ENCODE measurements around the gene RIMBP2. TPM values are rescaled to one million over a fixed set of nuclear protein-coding genes. Genes with fewer than 3 reads are reported as not detected.
"Not testable (repeated sequence)": the region's sequence is repeated elsewhere in the genome, so short reads cannot be mapped to it uniquely, and the experiment has no call there.

RIMBP2 gene
- total RNA-seq, 1 donor from 2014 or later = not detected

GRCh38 chr12:130603396-130603965, 112.6 kb downstream of the RIMBP2 start:
- H3K4me3 Mint-ChIP-seq = no peak overlapping the region
- no peaks in the 10 kb centered on the region for H3K36me3 Mint-ChIP-seq (ENCODE audit: low read depth)
- no peaks in the 10 kb centered on the region for H3K27me3 Mint-ChIP-seq
- intact Hi-C loops (cut with micrococcal nuclease) = no loop called here
- DNase-seq = no peak
- no peaks in the 10 kb centered on the region for H3K9me3 Mint-ChIP-seq
- H3K27ac Mint-ChIP-seq = no peak overlapping the region
- no peaks in the 10 kb centered on the region for H3K4me1 Mint-ChIP-seq

DNA sequence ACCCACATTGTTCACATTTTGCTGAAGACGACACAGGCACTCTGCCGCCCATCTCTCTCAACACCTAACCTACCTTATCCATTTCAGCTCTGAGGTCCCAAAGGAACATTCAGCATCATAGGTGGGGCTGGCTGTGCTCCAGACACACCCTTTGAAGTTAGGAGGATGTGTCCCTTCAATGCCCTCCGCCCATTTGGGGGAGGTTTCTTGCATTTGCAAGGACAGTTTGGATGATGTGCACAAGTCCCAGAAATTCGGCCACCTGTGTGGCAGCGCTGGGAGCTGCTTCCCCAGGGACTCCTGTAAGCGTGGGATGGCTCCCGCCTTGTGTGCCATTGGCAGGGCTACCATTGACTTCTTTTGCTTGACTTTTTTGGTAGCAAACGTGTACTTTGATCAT, 113.8 kb downstream of the RIMBP2 start:
- intact Hi-C loops (cut with micrococcal nuclease) = no loop called here
- H3K4me1 Mint-ChIP-seq = no peaks in the 10 kb centered on the region
- H3K9me3 Mint-ChIP-seq = no peaks in the 10 kb centered on the region
- H3K27me3 Mint-ChIP-seq = no peaks in the 10 kb centered on the region
- no peak overlapping the region for H3K27ac Mint-ChIP-seq
- DNase-seq = no peak
- no peak overlapping the region for H3K4me3 Mint-ChIP-seq
- H3K36me3 Mint-ChIP-seq (ENCODE audit: low read depth) = no peaks in the 10 kb centered on the region

- Mint-ChIP-seq H3K9me3 (no peaks in the 10 kb centered on the region), H3K27ac (no peak overlapping the region), H3K4me1 (no peaks in the 10 kb centered on the region), H3K4me3 (no peak overlapping the region), H3K36me3 (ENCODE audit: low read depth) (no peaks in the 10 kb centered on the region), H3K27me3 (no peaks in the 10 kb centered on the region)
- no peak for DNase-seq
- intact Hi-C loops (cut with micrococcal nuclease) = no loop called here
These were observed 114.8 kb downstream of the RIMBP2 start for GRCh38 chr12:130601327-130601726.

DNA sequence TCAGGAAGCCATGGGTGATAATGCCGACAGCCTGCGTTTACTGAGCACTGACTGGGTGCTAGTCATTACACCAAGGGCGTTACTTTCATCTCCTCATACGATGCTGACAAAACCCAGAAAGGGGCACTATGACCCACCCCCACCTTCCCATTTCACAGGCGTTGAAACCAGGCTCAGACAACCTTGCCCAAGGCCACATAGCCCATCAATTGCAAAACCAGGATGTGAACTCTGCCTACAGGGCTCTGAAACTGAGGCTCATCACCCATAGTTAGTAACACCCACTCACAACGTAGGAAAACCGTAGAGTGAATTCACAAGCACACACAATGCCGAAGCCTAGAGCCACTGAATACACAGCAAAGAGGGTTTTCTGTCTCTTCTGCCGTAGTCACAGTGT, 119.9 kb downstream of the RIMBP2 start:
- Mint-ChIP-seq H3K4me1 (no peaks in the 10 kb centered on the region), H3K36me3 (ENCODE audit: low read depth) (no peaks in the 10 kb centered on the region), H3K27ac (no peak overlapping the region), H3K27me3 (no peaks in the 10 kb centered on the region), H3K4me3 (no peak overlapping the region), H3K9me3 (no peaks in the 10 kb centered on the region)
- intact Hi-C loops (cut with micrococcal nuclease) = no loop called here
- no peak for DNase-seq

DNA sequence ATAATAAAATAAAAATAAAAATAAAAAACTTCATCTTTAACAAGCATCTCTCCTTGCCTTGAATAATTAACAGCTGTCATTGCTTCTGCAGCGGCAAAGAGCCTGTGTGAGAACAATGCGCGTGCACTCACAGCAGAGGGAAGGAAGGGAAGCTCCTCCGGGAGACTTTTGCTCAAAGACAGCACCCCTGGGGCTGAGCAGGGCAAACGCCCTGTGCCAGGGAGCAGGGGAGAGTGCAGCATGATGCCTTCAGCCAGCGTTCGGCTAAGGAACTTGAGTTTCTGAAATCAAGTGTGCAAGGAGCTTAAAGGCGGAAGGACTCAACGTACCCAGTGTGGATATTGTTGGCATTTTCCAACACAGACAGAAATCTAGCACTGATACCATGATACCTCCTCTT, 120.5 kb downstream of the RIMBP2 start:
- no peak for DNase-seq
- Mint-ChIP-seq H3K4me1 (no peaks in the 10 kb centered on the region), H3K36me3 (ENCODE audit: low read depth) (no peaks in the 10 kb centered on the region), H3K4me3 (no peak overlapping the region), H3K27me3 (no peaks in the 10 kb centered on the region), H3K9me3 (no peaks in the 10 kb centered on the region), H3K27ac (no peak overlapping the region)
- intact Hi-C loops (cut with micrococcal nuclease) = no loop called here

- Mint-ChIP-seq H3K4me1 (no peaks in the 10 kb centered on the region), H3K27me3 (no peaks in the 10 kb centered on the region), H3K9me3 (peaks cover 5% of the 10 kb centered on the region), H3K4me3 (no peak overlapping the region), H3K36me3 (ENCODE audit: low read depth) (no peaks in the 10 kb centered on the region), H3K27ac (no peak overlapping the region)
- intact Hi-C loops (cut with micrococcal nuclease) = no loop called here
- no peak for DNase-seq
These were observed 123.0 kb downstream of the RIMBP2 start for GRCh38 chr12:130593056-130593455.

DNA sequence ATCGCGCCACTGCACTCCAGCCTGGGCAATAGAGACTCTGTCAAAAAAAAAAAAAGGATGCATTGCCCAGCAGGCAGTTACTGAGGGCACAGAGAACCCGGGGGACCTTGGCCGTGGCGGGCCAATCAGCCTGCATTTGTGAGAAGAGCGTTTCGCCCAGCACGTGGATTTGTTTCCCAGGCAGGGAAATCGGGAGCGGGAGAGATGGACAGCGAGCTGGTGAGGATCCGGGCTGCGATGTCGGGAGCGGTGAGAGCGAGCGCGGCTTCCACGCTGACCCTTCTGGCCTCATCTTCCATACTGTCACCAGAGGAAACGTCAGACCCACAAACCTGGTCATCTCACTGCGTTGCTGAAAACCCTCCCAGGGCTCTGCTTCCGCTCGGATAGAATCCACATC, 123.5 kb downstream of the RIMBP2 start:
- Mint-ChIP-seq H3K9me3 (peaks cover 9% of the 10 kb centered on the region), H3K27me3 (no peaks in the 10 kb centered on the region), H3K4me3 (no peak overlapping the region), H3K4me1 (no peaks in the 10 kb centered on the region), H3K36me3 (ENCODE audit: low read depth) (no peaks in the 10 kb centered on the region), H3K27ac (no peak overlapping the region)
- DNase-seq = no peak
- intact Hi-C loops (cut with micrococcal nuclease) = no loop called here

- H3K36me3 Mint-ChIP-seq (ENCODE audit: low read depth) = no peaks in the 10 kb centered on the region
- H3K4me1 Mint-ChIP-seq = no peaks in the 10 kb centered on the region
- H3K27me3 Mint-ChIP-seq = no peaks in the 10 kb centered on the region
- intact Hi-C loops (cut with micrococcal nuclease) = no loop called here
- H3K4me3 Mint-ChIP-seq = no peak overlapping the region
- DNase-seq = no peak
- no peak overlapping the region for H3K27ac Mint-ChIP-seq
- peaks cover 9% of the 10 kb centered on the region for H3K9me3 Mint-ChIP-seq
These were observed 124.4 kb downstream of the RIMBP2 start for GRCh38 chr12:130591736-130592135.

GRCh38 chr12:130590685-130591084, 125.4 kb downstream of the RIMBP2 start:
- Mint-ChIP-seq H3K4me1 (no peaks in the 10 kb centered on the region), H3K27me3 (no peaks in the 10 kb centered on the region), H3K36me3 (ENCODE audit: low read depth) (no peaks in the 10 kb centered on the region), H3K27ac (no peak overlapping the region), H3K4me3 (no peak overlapping the region), H3K9me3 (peaks cover 9% of the 10 kb centered on the region)
- no peak for DNase-seq
- intact Hi-C loops (cut with micrococcal nuclease) = no loop called here

GRCh38 chr12:130589540-130590317, 126.4 kb downstream of the RIMBP2 start:
- DNase-seq = no peak
- intact Hi-C loops (cut with micrococcal nuclease) = no loop called here
- Mint-ChIP-seq H3K27me3 (no peaks in the 10 kb centered on the region), H3K4me3 (no peak overlapping the region), H3K27ac (no peak overlapping the region), H3K4me1 (no peaks in the 10 kb centered on the region), H3K9me3 (peaks cover 9% of the 10 kb centered on the region), H3K36me3 (ENCODE audit: low read depth) (no peaks in the 10 kb centered on the region)

DNA sequence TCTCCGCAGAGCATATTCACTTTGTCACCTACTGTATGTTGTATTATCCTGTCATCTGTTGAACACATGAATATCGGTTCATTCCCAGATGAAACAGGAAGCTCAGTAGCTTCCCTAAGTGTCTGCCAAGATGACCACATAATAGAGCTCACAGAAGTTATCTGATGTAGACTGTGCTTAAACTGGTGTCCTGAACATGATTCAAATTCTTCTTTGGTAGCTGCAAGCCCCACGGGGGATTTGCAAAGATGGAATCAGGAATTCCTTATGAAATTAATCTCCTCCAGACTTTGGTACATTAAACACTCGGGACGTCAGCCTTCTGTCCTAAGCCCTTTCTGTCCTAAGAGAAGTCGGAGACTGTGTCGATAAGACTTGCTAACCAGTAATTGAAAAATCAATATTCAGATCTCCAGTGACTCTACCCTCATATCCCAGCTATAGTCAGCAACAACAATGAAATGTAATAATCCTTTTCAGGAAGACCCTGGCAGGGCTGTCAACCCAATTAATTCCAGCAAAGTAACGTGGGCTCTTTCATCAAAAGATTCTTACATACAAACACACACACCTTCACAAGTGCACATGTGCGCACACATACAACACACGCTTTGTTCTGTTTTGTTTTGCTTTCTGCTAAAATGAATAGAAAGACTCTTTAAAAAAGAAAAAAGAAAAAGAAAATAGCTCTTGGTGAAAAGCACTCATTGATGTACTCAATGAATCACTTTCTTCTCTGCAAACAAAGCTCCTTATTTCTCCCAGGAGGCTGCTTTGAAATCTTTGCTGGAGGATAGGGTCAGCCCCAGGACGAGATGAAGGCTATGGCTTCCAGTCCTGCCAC, 127.2 kb downstream of the RIMBP2 start:
- intact Hi-C loops (cut with micrococcal nuclease) = no loop called here
- H3K36me3 Mint-ChIP-seq (ENCODE audit: low read depth) = no peaks in the 10 kb centered on the region

DNA sequence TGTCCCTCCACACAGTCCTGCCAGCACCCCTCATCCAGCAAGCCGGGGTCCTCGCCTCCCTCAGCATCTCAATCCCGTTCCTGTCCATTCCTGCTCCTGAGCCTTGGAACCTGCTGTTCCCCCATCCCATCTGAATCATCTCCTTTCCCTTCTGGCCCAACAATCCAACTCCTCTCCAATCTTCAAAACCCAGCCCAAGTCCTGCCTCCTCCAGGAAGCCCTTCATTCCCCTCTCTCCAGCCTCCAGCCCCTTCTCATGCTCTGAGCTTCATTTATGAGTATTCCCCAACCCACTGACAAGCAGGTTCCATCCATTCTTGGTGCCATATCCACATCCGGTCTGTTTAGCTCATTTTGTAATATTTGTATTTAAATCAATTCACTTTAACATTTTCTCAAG, 128.1 kb downstream of the RIMBP2 start:
- Mint-ChIP-seq H3K27me3 (no peaks in the 10 kb centered on the region), H3K27ac (no peak overlapping the region), H3K9me3 (peaks cover 9% of the 10 kb centered on the region), H3K4me1 (no peaks in the 10 kb centered on the region), H3K36me3 (ENCODE audit: low read depth) (no peaks in the 10 kb centered on the region), H3K4me3 (no peak overlapping the region)
- DNase-seq = no peak
- intact Hi-C loops (cut with micrococcal nuclease) = no loop called here

More for the DNA sequence above, 127.2 kb downstream of the RIMBP2 start:
- H3K9me3 Mint-ChIP-seq = peaks cover 9% of the 10 kb centered on the region
- H3K27me3 Mint-ChIP-seq = no peaks in the 10 kb centered on the region
- no peak overlapping the region for H3K27ac Mint-ChIP-seq
- DNase-seq = no peak
- no peaks in the 10 kb centered on the region for H3K4me1 Mint-ChIP-seq
- no peak overlapping the region for H3K4me3 Mint-ChIP-seq

DNA sequence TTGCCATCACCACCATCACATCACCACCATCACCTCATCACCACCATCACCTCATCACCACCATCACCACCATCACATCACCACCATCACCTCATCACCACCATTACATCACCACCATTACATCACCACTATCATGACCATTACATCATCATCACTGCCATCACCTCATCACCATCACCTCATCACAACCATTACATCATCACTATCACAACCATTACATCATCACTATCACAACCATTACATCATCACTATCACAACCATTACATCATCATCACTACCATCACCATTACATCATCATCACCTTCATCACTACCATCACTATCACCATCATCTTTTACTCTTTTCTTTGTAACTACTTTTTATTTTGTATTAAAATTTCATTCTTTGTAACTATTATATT, 131.6 kb downstream of the RIMBP2 start:
- H3K4me1 Mint-ChIP-seq; H3K9me3 Mint-ChIP-seq; H3K27me3 Mint-ChIP-seq; H3K36me3 Mint-ChIP-seq (ENCODE audit: low read depth); DNase-seq; intact Hi-C loops (cut with micrococcal nuclease); H3K4me3 Mint-ChIP-seq; H3K27ac Mint-ChIP-seq: not testable (repeated sequence)

- Mint-ChIP-seq H3K4me1 (no peaks in the 10 kb centered on the region), H3K27ac (no peak overlapping the region), H3K36me3 (ENCODE audit: low read depth) (no peaks in the 10 kb centered on the region), H3K4me3 (no peak overlapping the region), H3K9me3 (peaks cover 9% of the 10 kb centered on the region), H3K27me3 (no peaks in the 10 kb centered on the region)
- DNase-seq = no peak
- intact Hi-C loops (cut with micrococcal nuclease) = no loop called here
These were observed 132.3 kb downstream of the RIMBP2 start for GRCh38 chr12:130583800-130584199.
